Measurements from ENCODE around the gene ZCCHC7. TPM values are rescaled to one million over a fixed set of nuclear protein-coding genes. Genes with fewer than 3 reads are reported as not detected.

The ZCCHC7 gene
- total and polyA plus RNA-seq, 9 of the 15 experiments (the other 6 are each of a cell fraction or from before 2014, with no cell fraction given): 34.1 to 68.9 (median 48.8) TPM

DNA sequence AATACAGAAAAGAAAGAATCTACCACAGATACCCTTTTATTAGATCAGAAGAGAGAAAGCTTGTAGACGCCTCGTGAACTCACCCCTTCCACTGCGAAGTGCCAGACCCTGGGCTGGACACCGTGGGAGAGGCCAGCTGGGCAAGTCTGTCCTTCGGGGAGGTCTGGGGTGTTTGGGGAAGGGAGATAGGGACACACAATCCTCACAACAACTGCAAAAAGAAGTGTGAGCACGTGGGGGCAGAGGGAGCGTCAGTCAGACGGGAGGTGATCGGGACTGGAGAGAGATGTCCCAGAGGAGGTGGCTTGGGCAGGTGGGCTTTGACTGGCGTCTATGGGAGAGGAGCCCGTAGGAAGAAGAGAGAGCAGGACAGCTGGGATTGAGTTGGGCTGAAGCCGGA, 274.9 kb downstream of the ZCCHC7 start (continued):
- TF ChIP-seq CBFA2T3 (IDR thresholded peaks at IDR 0.05) (peak; percentile 30), MIER1 (IDR thresholded peaks at IDR 0.05; ENCODE audit: low read depth) (no peak), ZNF184 (CRISPR knock-in tag; IDR thresholded peaks at IDR 0.05) (no peak), BCOR (IDR thresholded peaks at IDR 0.05) (no peak), ZNF23 (CRISPR knock-in tag; IDR thresholded peaks at IDR 0.05) (no peak), RBM15 (IDR thresholded peaks at IDR 0.05; ENCODE audit: insufficient read depth, low read length) (no peak), PHB2 (IDR thresholded peaks at IDR 0.05; ENCODE audit: low read depth) (no peak), ZNF212 (CRISPR knock-in tag; IDR thresholded peaks at IDR 0.05) (no peak), MECOM (CRISPR knock-in tag; IDR thresholded peaks at IDR 0.05) (no peak), ZNF253 (CRISPR knock-in tag; conservative IDR thresholded peaks at IDR 0.05) (no peak), ZNF644 (tag; IDR thresholded peaks at IDR 0.05; ENCODE audit: low read depth) (no peak), TOE1 (IDR thresholded peaks at IDR 0.05; ENCODE audit: borderline replicate concordance) (no peak), TOE1 (CRISPR knock-in tag; IDR thresholded peaks at IDR 0.05; ENCODE audit: borderline replicate concordance, low read depth) (no peak), BRCA1 (IDR thresholded peaks at IDR 0.05) (no peak), BRCA1 (CRISPR knock-in tag; IDR thresholded peaks at IDR 0.05) (no peak), DDX20 (tag; IDR thresholded peaks at IDR 0.05; ENCODE audit: low read depth) (no peak), MCM3 (IDR thresholded peaks at IDR 0.05) (no peak), EHMT2 (IDR thresholded peaks at IDR 0.05) (no peak), FOXK1 (CRISPR knock-in tag; IDR thresholded peaks at IDR 0.05; ENCODE audit: borderline replicate concordance) (no peak), VEZF1 (CRISPR knock-in tag; IDR thresholded peaks at IDR 0.05) (no peak), BACH1 (tag; IDR thresholded peaks at IDR 0.05) (no peak)
- TF ChIP-seq, protein P1, sequence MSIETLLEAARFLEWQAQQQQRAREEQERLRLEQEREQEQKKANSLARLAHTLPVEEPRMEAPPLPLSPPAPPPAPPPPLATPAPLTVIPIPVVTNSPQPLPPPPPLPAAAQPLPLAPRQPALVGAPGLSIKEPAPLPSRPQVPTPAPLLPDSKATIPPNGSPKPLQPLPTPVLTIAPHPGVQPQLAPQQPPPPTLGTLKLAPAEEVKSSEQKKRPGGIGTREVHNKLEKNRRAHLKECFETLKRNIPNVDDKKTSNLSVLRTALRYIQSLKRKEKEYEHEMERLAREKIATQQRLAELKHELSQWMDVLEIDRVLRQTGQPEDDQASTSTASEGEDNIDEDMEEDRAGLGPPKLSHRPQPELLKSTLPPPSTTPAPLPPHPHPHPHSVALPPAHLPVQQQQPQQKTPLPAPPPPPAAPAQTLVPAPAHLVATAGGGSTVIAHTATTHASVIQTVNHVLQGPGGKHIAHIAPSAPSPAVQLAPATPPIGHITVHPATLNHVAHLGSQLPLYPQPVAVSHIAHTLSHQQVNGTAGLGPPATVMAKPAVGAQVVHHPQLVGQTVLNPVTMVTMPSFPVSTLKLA (conservative IDR thresholded peaks at IDR 0.05): 0 out of 4 replicates have a peak, but pooled peaks of 1 of the 2 experiments have one; percentile 29
- TF ChIP-seq, protein P2, sequence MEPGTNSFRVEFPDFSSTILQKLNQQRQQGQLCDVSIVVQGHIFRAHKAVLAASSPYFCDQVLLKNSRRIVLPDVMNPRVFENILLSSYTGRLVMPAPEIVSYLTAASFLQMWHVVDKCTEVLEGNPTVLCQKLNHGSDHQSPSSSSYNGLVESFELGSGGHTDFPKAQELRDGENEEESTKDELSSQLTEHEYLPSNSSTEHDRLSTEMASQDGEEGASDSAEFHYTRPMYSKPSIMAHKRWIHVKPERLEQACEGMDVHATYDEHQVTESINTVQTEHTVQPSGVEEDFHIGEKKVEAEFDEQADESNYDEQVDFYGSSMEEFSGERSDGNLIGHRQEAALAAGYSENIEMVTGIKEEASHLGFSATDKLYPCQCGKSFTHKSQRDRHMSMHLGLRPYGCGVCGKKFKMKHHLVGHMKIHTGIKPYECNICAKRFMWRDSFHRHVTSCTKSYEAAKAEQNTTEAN (CRISPR knock-in tag; IDR thresholded peaks at IDR 0.05): no peak
- TF ChIP-seq, protein P3, sequence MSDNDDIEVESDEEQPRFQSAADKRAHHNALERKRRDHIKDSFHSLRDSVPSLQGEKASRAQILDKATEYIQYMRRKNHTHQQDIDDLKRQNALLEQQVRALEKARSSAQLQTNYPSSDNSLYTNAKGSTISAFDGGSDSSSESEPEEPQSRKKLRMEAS (CRISPR knock-in tag; IDR thresholded peaks at IDR 0.05): peak; percentile 62
- TF ChIP-seq, protein P4, sequence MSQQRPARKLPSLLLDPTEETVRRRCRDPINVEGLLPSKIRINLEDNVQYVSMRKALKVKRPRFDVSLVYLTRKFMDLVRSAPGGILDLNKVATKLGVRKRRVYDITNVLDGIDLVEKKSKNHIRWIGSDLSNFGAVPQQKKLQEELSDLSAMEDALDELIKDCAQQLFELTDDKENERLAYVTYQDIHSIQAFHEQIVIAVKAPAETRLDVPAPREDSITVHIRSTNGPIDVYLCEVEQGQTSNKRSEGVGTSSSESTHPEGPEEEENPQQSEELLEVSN (IDR thresholded peaks at IDR 0.05; ENCODE audit: borderline replicate concordance in 1 of 2, extremely low read depth in 1 of 2, insufficient read depth in 1 of 2, insufficient read length in 1 of 2, low read depth in 1 of 2, low read length in 1 of 2, poor library complexity in 1 of 2, severe bottlenecking in 1 of 2): peak in 1 of 2 experiments; percentile 39
